Mesodermal cell (in vitro differentiated cells): ENCODE data around the gene SERTAD1.
A peak's percentile ranks its signal among the peaks of the same experiment; 100 is the strongest.
"Not testable (repeated sequence)": the region's sequence is repeated elsewhere in the genome, so short reads cannot be mapped to it uniquely, and the experiment has no call there.

ENCODE experiments used
- H3K27ac ChIP-seq: 2 replicates; pipeline ENCODE4 v1.7.0; 2013; ENCODE audit warnings: mild to moderate bottlenecking, low read depth, low read length, moderate library complexity; ENCODE audit not compliant: severe bottlenecking
- H3K36me3 ChIP-seq: 2 replicates; pipeline ENCODE4 v1.7.1; 2013; ENCODE audit warnings: mild to moderate bottlenecking, low read length, moderate library complexity; ENCODE audit not compliant: control insufficient read depth, insufficient read depth
- H3K4me1 ChIP-seq: one replicate; pipeline ENCODE4 v1.7.1; 2013; ENCODE audit warnings: mild to moderate bottlenecking, low read length; ENCODE audit not compliant: insufficient read depth, control insufficient read depth, poor library complexity, severe bottlenecking
- H3K4me3 ChIP-seq: 2 replicates; pipeline ENCODE4 v1.7.0; 2013; ENCODE audit warnings: low read length, control low read depth, mild to moderate bottlenecking; ENCODE audit not compliant: insufficient read depth, poor library complexity, severe bottlenecking; ENCODE audit errors: extremely low read depth
- H3K9me3 ChIP-seq: 2 replicates; pipeline ENCODE4 v1.7.1; 2013; ENCODE audit warnings: mild to moderate bottlenecking, low read length, moderate library complexity; ENCODE audit not compliant: control insufficient read depth
- WGBS, 2 experiments: methylation state at CpG; one replicate each; pipeline ENCODE4 v1.1.5; 2013; ENCODE audit warnings: missing lambda C conversion rate in 2 of 2; ENCODE audit not compliant: insufficient coverage in 2 of 2; 5-methylcytosine and 5-hydroxymethylcytosine counted together

Gene SERTAD1

DNA sequence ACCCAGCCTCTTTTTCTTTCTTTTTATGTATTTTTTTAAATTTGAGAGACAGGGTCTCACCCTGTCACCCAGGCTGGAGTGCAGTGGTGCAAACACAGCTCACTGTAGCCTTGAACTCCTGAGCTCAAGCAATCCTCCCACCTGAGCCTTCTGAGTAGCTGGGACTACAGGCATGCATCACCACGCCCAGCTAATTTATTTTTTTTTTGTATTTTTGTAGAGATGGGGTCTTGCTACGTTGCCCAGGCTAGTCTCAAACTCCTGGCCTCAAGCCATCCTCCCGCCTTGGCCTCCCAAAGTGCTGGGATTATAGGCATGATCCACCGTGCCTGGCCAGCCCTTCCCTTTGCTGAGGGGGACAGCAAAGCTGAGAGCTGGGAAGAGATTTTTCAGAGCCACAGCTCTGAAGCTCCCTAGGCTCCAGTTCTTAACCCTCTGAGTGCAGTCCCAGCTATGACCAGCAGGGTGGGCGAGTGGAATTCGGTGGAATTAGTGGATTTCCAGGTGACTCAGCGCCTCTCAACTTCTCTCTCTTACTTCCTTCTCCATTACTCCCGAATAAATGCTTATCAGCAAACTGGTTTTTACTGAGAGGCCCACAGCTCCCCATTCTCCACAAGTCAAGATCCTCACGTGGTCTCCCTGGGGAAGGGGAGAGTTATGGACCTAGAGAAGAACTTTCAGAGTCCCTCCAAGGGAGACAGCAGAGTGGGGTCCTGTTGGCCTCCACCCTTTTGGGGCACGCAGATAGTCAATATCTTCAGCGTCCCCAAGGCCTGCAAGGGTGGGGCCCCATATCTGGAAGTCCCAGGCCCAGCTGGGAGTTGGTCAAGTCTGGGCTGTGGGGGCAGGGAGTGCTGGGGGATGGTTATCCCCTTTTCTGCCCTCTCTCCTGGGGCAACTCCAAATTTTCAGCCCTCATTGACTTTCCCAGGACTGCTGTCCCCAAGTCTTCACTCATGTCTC, 38.5 kb upstream of the SERTAD1 start:
- Histone ChIP-seq H3K4me3 (peak overlapping the region; percentile 53), H3K27ac (peak overlapping the region; percentile 30), H3K36me3 (no peaks in the 10 kb centered on the region), H3K9me3 (no peaks in the 10 kb centered on the region), H3K4me1 (no peaks in the 10 kb centered on the region)
- 19 to 41% methylated on average over 6 of the region's 11 CpGs for WGBS, 2 experiments

DNA sequence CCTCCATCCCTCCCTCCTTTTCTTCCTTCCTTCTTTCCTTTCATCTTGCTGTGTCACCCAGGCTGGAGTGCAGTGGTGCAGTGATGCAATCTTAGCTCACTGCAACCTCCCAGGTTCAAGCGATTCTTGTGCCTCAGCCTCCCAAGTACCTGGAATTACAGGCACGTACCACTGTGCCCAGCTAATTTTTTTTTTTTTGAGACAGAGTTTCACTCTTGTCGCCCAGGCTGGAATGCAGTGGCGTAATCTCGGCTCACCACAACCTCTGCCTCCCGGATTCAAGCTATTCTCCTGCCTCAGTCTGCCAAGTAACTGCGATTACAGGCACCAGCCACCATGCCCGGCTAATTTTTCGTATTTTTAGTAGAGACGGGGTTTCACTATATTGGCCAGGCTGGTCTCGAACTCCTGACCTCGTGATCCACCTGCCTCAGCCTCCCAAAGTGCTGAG, 37.8 kb upstream of the SERTAD1 start:
- 90 to 91% methylated on average over 10 to 12 of the region's 12 CpGs for WGBS, 2 experiments
- not testable (repeated sequence) for H3K36me3 ChIP-seq, H3K4me1 ChIP-seq, H3K27ac ChIP-seq, H3K9me3 ChIP-seq, H3K4me3 ChIP-seq

DNA sequence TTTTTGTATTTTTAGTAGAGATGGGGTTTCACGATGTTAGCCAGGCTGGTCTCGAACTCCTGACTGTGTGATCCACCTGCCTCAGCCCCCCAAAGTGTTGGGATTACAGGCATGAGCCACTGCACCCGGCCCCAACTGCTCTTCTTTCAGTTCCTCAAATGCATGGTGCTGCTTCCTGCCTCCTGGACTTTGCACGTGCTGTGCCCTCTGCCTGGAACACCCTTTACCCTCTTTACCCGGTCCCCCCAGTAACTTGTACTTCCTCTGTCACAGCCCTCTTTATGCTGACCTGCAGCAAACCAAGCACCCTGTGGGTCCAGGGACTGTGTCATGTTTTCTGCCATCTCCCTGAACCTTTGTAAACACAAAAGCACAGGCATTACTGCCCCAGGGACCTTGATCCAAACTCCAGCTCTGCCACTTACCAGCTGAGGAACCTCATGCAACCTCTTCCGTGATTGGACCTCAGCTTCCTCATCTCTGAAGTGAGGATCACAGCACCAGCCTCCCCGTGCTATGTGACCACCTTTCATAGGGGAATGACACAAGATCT, 36.0 kb upstream of the SERTAD1 start:
- WGBS, 2 experiments, result 91 to 100% methylated on average over 6 to 7 of the region's 7 CpGs

GRCh38 chr19:40460185-40460584, 34.4 kb upstream of the SERTAD1 start:
- Histone ChIP-seq H3K9me3 (no peaks in the 10 kb centered on the region), H3K4me1 (no peaks in the 10 kb centered on the region), H3K27ac (no peak overlapping the region), H3K4me3 (no peak overlapping the region), H3K36me3 (no peaks in the 10 kb centered on the region)
- WGBS, 2 experiments, result 75 to 92% methylated on average over 2 of the region's 3 CpGs

More for the DNA sequence above, 36.0 kb upstream of the SERTAD1 start:
- no peak overlapping the region for H3K4me3 ChIP-seq
- H3K27ac ChIP-seq, result no peak overlapping the region
- H3K4me1 ChIP-seq, result no peaks in the 10 kb centered on the region
- no peaks in the 10 kb centered on the region for H3K9me3 ChIP-seq
- H3K36me3 ChIP-seq, result no peaks in the 10 kb centered on the region

DNA sequence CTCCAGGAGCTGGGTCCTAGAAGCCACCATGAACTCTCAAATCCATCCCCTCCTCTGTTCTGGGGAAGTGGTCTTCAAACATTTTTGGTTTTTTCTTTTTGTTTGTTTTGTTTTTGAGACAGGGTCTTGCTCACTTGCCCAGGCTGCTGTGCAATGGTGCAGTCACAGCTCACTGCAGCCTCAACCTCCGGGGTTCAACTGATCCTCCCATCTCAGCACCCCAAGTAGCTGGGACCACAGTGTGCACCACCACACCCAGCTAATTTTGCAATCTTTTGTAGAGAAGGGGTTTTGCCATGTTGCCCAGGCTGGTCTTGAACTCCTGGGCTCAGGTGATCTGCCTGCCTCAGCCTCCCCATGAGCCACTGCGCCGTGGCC, 32.8 kb upstream of the SERTAD1 start:
- WGBS, 2 experiments, result 93 to 100% methylated on average over 2 to 3 of the region's 3 CpGs
- no peaks in the 10 kb centered on the region for H3K36me3 ChIP-seq
- H3K9me3 ChIP-seq, result no peaks in the 10 kb centered on the region
- H3K4me3 ChIP-seq, result no peak overlapping the region
- H3K4me1 ChIP-seq, result no peaks in the 10 kb centered on the region
- no peak overlapping the region for H3K27ac ChIP-seq

DNA sequence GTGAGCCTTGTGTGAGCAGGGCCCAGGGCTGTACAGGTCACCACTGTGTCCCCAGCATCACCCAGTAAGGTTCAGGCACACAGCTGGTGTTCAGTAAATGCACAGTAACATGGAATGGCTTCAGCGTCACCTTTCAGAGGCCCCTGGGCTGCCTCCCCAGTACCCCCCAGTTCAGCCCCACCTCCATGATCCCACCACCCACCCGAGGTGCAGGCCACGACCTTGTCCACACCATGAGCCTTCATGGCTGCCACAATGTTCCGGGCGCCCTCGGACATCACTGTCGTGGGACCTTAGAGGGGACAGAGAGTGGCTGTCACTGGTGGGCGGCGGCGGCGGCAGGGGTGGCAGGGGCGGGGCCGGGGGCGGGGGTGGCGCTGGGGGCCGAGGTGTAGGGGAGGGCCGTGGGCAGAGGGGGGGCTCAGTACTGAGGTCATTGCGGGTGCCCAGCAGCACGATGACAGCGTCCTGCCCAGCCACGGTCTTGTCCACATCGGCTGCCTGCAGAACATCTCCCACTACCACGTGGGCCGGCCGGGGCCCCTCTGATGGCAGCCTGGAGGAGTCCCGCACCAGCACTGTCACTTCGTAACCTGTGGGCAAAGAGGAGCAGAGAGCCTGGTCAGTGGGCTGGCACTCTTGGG, 32.3 kb upstream of the SERTAD1 start:
- Histone ChIP-seq H3K9me3 (no peaks in the 10 kb centered on the region), H3K27ac (no peak overlapping the region), H3K36me3 (no peaks in the 10 kb centered on the region), H3K4me1 (no peaks in the 10 kb centered on the region), H3K4me3 (no peak overlapping the region)
- WGBS, 2 experiments, result 93 to 96% methylated on average over 13 of the region's 27 CpGs

- H3K9me3 ChIP-seq, result no peaks in the 10 kb centered on the region
- WGBS, 2 experiments, result 80 to 87% methylated on average over 1 to 4 of the region's 5 CpGs
- no peaks in the 10 kb centered on the region for H3K4me1 ChIP-seq
- no peak overlapping the region for H3K4me3 ChIP-seq
- no peaks in the 10 kb centered on the region for H3K36me3 ChIP-seq
- no peak overlapping the region for H3K27ac ChIP-seq
Observed at GRCh38 chr19:40457048-40457447, 31.3 kb upstream of the SERTAD1 start.

GRCh38 chr19:40453943-40454342, 28.2 kb upstream of the SERTAD1 start:
- H3K9me3 ChIP-seq, H3K4me1 ChIP-seq, H3K27ac ChIP-seq, H3K36me3 ChIP-seq, H3K4me3 ChIP-seq: not testable (repeated sequence)
- 98 to 100% methylated on average over 5 to 6 of the region's 6 CpGs for WGBS, 2 experiments

GRCh38 chr19:40453151-40453735, 27.5 kb upstream of the SERTAD1 start:
- H3K36me3 ChIP-seq, result no peaks in the 10 kb centered on the region
- H3K27ac ChIP-seq, result no peak overlapping the region
- no peaks in the 10 kb centered on the region for H3K4me1 ChIP-seq
- no peaks in the 10 kb centered on the region for H3K9me3 ChIP-seq
- no peak overlapping the region for H3K4me3 ChIP-seq
- 95 to 97% methylated on average over 4 to 5 of the region's 5 CpGs for WGBS, 2 experiments

DNA sequence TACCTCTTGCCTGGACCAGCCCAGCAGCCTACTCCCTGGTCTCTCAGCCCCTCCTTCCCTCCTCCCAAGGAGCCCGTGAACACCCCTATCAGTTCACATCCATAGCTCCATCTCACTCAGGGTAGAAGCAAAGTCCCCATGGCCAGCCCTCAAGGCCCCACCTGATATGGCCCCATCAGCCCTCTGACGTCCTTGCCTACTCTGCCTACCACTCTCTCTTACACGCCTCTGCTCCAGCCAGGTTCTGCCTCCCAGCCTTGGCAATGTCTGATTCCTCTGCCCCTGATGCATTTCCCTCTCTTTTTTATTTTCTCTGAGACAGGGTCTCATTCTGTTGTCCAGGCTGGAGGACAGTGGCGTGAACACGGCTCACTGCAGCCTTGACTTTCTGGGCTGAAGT, 26.2 kb upstream of the SERTAD1 start:
- H3K4me1 ChIP-seq, result no peaks in the 10 kb centered on the region
- no peaks in the 10 kb centered on the region for H3K9me3 ChIP-seq
- H3K27ac ChIP-seq, result no peak overlapping the region
- no peak overlapping the region for H3K4me3 ChIP-seq
- 84 to 97% methylated on average over 4 to 5 of the region's 5 CpGs for WGBS, 2 experiments
- H3K36me3 ChIP-seq, result no peaks in the 10 kb centered on the region
